NCI-H2196 treated with DMSO at 0.1 percent for 48 hours (cell line): Measurements from ENCODE around the gene SLC6A3.
A peak's percentile ranks its signal among the peaks of the same experiment; 100 is the strongest.

Experiments used
- DNase-seq: peaks from one replicate; lab custom pipeline; 2025; ENCODE audit not compliant: unreplicated experiment; lab: John Stamatoyannopoulos, UW

SLC6A3 gene

DNA sequence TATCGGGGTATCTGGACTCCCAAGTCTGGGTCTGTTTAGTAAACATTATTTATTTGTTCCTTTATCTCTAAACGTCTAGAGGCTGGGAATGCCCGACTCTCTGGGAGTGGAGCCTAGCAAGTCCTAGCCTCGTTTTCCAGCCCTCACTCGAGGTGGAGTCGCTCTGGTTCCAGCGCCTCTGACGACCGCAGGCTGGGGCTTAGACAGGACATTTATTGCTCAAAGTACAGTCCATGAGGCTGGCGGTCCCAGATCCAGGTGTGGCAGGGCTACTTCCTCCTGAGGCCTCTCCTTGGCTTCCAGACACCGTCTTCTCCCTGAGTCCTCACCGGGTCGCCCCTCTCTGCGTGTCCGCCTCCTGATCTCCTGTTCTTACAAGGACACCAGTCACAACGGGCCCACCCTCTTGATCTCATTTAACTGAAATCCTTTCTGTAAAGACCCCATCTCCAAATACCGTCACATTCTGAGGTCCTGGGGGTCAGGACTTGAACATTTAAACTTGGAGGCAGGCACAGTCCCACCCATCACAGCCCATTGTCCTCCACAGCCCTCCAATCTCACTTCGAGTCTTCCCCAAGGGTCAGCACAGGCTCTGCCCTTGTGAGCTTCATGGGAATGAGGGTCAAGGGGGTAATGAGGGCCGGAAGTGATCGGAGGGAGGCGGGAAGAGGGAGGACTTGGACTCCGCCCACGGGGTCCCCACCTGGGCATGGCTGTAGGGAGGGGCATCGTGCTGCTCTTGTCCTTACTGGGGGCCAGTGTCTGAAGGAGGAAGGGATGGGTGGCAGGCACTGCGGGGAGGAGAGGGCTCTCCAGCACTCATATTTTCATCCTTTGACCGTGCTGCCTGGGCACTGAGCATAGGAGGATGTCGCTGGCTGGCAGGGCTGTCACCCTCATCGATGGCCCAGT is 88.1 kb downstream of the SLC6A3 start:
- DNase-seq: no peak

DNA sequence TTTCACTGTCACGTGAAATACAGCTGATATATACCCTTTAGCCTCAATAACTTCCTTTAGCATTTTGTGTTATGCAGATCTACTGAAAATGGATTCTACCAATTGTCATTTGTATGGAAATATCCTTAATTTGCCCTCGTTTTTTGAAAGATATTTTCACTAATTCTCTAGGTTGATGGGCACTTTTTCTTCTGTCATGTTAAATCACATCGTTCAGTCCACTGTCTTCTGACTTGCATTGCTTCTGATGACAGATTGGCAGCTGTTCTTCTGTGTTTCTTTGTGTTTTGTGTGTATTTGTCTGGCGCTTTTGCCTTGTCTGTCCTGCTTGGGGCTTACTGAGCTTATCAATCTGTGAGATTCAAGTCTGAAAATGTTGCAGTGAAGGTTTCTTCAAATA is 90.7 kb downstream of the SLC6A3 start:
- no peak for DNase-seq

DNA sequence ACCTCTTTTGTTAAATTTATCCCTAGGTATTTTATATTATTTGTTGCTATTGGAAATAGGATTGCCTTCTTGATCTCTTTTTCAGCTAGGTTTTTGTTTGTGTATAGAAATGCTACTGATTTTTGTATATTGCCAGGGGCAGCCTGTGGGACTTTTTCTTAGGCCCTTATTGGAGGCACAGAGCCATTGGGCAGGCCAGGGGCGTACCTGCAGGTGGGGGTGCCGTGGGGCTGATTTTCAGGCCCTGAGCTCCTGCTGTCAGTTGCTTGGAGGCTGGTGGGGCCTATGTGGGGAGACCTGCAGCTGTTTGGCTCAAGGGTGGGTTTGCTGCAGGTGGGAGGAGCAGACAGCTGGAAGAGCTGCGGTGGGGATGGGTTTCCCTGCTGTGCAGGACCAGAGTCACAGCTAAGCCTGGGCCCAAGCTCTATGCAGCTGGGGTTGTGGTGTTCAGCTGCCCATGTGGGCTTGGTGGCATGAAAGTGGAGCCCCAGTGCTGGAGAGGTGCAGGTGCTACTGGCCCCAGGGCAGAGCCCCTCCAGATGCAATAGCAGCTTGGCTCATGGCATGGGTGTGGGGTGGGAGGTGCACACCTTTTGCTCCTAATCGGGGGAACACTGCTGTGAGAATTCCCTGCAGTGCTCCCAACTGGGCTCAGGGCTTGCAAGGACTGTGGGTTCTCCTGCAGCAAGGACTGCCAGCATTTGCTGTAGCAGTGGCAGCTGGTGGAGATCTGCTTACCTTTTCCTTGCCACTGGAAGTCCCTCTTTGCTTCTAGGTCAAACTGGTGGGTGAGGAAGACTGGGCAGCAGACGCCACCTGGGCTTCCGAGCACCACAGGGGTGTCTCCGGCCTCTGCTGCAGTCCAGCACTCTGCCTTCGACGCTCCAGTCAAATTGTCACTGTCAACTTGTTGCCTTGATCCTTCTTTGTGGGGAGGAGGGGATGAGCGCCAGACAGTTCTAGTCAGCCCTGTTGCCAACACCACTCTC is 92.7 kb downstream of the SLC6A3 start:
- DNase-seq: no peak

DNA sequence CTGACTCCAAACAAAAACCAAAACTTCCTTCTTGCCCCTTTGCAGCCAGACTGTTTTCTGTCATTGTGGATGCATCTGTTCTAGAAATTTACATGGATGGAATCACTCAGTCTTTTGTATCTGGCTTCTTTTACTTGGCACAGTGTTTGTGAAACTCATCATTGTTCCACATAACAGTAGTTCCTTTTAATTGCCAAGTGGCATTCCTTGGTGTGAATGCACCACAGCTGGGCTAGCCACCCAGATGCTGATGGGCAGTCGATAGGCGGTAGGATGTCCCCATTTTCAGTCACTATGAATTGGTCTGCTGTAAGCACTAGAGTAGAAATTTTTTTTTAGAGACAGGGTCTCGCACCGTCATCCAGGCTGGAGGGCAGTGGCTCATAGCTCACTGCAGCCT is 94.1 kb downstream of the SLC6A3 start:
- DNase-seq: no peak

DNA sequence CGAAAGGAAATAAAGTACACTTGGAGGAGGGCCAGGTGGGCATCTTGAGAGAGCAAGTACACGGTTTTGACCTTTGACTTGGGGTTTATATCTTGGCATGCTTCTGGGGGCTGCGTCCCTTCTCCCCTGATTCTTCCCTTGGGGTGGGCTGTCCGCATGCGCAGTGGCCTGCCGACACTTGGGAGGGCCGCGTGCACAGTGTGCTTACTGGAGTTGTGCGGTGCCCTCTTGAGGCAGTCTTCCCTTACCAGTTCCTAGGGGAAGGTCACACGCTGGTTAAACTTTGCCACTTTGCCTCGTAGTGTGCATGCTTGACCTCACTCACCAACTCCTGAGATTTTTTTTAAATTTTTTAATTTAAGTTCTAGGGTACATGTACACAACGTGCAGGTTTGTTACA is 96.0 kb downstream of the SLC6A3 start:
- no peak for DNase-seq

DNA sequence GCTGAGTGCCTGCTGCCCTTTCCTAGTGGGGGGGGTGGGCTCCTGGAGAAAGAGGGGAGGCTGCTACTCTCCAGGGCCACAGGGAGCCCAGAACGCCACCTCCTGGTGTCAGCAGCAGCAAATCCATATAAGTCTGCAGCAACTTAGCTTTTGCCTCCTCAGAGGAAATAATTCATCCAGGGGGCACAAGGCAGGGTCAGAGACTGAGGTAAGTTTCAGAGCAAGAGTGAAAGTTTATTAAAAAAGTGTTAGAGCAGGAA is 96.3 kb downstream of the SLC6A3 start:
- DNase-seq: no peak

DNA sequence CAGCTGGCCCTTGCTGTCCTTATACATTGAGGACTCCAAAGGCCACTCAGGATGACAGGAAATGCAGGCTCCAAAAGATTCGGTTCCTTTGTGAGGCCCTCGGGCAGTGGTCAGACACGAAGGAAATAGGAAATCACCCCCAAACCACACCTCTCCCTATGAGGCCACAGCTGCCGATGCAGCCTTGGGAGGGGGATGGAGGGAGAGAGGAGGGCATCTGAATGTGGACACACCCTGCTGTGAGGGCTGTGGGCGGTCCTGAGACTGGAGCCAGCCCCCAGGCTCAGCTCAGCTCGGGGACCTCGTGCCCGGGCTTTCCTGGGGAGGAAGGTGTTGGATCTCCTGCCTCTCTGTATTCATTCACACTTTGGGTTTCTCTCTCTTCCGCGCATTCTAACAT is 97.7 kb downstream of the SLC6A3 start:
- no peak for DNase-seq

DNA sequence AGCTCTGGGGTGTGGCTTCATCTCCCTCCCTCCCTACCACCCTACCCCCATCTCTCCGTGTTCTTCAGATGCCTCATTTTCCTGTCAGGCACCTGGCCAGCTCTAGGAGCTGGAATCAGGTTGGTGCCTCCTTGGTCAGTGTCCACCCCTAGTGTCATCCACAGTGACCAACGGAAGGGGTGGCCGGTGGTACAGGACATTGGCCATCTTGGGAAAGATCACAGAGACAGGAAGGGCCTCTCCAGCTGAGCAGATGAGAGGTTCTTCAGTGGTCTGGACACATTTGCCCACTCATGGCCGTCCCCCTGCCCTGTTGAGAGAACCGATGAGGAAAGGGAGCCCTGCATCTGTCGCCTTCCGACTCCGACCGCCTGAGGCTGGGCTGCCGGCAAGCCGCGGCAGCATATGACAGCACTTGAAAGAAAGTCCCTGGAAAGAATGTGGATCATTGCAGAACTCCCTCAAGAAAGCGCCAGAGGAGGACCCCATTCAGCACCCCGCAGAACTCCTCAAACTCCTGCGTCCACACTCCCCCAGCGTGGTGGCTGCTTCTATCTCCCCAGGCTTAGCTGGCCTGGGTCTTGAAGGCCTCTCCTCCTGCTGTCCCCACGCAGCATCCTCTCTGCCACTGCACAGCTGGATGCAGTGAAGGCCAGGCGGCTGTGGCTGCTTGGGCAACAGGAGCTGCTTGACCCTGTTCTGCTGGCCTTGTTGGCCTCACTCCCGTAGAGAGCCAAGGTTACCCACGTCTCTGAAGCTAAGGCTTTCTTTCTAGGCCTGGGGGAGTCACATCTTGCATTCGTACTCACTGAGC is 98.4 kb downstream of the SLC6A3 start:
- DNase-seq: no peak

DNA sequence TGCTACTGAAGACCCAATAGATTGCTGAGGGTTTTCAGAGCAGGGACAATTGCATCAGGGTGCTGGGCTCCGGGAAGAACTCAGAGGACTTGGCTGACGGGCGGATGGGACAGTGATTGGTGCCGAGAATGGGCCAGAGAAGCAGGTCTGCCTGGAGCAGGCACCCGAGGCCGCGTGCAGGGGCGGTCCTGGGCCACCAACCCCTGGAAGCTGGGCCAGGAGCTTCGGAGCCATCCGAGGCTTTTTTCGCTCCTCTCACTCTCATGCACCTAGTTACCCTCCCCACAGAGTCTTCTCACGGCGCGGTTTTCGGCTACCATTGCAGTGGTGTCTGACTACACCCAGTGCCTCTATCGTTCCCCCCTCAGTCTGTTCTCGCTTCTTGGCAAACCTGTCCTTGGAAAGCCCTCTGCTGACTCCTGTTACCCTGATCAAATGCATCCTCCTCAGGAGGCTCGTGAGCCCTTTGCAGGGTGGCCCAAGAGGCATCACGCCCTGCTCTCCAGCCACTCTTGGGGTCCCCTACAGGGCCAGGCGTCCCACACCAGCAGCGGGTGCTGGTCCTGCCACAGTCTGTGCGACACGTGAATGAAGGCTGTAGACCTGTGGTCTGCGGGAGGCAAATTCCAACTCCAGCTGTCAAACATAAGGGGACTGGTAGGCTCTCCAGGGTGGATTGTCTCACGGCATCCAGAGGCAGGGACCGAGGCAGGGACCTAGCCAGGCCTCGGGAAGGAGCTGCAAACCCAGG is 99.2 kb downstream of the SLC6A3 start:
- no peak for DNase-seq

DNA sequence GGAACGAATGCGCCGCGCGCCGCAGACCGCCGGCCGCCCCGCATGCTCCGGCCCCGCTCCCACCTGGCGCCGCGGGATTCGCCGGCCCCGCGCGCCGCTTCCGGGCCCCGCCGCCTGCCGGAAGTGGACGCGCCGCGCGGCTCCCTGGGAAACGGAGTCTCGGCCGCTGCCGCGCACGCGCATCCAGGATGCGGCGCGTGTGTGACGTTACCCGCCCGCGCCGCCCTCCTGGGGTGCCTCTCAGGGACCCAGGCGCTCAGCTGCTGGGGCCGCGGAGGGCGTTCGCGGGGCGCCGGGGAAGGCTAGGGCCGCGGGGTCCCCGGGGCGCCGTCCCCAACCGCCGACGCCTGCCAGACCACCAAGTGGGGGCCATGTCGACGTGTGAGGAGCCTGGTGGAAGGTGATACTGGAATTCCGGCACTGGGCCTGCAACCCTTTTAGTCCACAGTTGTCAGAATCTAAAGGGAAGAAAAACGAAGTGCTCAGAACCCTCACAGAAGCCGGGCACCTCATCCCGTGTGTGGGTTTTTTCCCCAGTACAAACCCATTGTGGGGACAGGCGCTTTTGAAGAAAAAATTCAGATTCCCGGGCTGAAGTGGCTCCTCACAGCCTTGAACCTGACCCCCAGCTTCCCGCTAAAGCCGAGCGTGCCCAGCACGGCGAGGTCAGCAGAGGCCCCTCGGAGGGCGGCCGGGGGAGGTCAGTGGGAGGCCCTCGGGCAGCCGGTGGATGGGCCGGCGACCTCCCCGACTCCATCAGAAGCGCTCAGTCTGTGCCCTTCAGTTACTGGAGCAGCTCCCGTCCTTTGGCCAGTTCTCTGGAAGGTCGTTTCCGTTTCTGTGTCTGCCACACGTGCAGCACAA is 100.0 kb downstream of the SLC6A3 start, which contains the start of gene CLPTM1L:
TSS of gene CLPTM1L (minus strand) at position 125 of the 864 bp plus-strand sequence. CDS start 258 bp downstream, outside the sequence.
- peak; percentile 71 for DNase-seq

DNA sequence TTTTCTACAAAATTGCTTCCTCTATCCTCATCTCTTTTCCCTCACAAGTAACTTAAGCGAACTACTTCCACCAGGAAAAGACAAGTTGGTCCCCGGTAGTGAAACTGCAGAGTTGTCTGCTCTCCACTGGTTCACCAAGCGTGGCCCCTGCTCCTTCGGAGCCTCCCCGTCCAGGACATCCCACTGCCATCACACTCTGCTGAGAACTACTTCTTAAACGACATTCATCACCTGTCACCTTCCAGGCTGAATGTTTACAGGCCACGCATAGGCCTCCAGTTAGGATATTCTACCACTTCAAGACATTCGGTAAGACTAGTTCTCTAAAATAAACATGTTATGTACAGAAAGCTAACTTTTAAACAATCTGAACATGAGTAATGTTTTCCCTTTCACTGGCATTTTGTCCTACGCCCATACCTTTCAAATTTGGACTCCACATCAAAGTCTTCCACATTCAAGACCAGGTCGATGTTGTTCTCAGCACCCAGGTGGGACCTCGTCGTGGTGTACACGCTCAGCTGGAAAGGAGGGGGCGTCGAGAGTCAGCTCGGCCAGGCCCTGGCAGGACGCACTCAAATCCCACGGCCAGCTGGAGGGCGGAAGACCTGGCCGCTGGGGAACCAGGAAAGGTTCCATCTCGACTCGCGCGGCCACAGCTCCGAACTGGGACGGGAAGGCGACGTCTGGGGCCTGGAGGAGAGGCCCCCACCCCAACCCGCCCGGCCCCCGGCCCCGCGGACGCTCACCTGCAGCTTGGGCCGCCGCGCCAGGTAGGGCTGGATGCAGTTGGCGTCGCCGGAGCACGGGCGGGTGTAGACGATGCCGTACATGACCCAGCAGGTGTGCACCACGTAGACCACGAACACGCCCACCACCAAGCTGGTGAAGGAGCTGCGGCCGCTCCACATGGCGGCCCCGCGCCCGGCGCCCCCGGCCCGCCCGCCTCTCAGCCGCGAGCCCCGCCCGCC is 101.0 kb downstream of the SLC6A3 start:
- no peak for DNase-seq

DNA sequence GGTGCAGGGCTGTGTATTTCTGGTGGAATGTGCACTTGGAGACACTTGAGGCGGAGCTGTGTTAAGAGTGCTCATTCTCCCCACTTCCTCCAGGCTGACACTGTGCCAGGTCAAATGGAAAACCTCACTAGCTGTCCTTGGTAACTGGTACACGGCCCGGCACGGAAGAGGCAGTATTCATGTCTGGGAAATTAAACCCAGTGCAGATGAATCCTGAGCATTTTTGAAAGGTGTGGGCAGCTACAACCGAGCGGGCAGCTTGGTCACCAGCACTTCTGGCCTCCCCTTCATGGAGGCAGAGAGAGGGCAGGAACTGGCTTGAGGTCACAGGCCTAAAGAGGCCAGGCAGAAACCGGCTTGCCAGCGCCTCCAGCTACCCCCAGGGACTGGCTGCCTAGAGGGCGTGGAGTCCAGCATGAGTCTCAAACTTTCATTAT is 101.9 kb downstream of the SLC6A3 start:
- no peak for DNase-seq
